ENCODE measurements around the gene DPF3.

GRCh38 chr14:72680853-72681640 is 212.9 kb downstream of the DPF3 start:
- TF ChIP-seq CTCF (IDR thresholded peaks at IDR 0.05; ENCODE audit: insufficient read depth, low read length, poor library complexity, severe bottlenecking) = no peak
- no peak for TF ChIP-seq EZH2phosphoT487 (conservative IDR thresholded peaks at IDR 0.05; ENCODE audit: low read length)
